Measurements from ENCODE around the gene SPESP1.

DNA sequence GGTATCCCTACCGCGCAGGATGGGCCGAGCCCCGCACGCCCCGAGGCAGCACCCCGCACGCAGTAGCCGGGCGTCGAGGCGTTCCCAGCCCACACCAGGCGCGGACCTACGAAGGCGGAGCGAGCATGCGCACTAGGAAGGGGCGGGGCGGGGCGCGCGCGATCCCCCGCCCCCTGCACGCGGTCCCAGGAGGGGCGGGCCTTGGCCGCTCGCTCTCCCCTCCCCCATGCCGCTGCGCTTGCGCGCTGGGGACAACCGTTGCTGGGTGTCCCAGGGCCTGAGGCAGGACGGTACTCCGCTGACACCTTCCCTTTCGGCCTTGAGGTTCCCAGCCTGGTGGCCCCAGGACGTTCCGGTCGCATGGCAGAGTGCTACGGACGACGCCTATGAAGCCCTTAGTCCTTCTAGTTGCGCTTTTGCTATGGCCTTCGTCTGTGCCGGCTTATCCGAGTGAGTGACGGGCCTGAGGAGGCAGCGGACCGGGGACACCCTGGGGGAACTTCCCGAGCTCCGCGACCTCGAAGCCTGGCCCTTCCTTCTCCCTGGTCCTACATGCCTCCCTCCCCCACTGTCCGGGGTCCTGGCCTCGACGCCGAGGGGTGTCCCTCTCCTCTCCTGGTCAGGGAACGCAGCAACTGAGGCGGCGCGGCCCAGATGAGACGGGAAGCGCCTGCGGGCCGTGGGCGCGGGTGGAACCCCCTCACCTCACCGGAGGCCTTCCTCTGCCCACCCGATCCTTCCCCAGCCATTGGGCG, at the start of gene SPESP1:
- no peak for TF ChIP-seq SP1 (IDR thresholded peaks at IDR 0.05)
- TF ChIP-seq, protein P1, sequence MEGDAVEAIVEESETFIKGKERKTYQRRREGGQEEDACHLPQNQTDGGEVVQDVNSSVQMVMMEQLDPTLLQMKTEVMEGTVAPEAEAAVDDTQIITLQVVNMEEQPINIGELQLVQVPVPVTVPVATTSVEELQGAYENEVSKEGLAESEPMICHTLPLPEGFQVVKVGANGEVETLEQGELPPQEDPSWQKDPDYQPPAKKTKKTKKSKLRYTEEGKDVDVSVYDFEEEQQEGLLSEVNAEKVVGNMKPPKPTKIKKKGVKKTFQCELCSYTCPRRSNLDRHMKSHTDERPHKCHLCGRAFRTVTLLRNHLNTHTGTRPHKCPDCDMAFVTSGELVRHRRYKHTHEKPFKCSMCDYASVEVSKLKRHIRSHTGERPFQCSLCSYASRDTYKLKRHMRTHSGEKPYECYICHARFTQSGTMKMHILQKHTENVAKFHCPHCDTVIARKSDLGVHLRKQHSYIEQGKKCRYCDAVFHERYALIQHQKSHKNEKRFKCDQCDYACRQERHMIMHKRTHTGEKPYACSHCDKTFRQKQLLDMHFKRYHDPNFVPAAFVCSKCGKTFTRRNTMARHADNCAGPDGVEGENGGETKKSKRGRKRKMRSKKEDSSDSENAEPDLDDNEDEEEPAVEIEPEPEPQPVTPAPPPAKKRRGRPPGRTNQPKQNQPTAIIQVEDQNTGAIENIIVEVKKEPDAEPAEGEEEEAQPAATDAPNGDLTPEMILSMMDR (IDR thresholded peaks at IDR 0.05; ENCODE audit: low read depth, low read length, missing input control), result no peak

Data from liver (tissue), 3 donors.